ENCODE data around the gene S100B. TPM values are rescaled to one million over a fixed set of nuclear protein-coding genes. Genes with fewer than 3 reads are reported as not detected.
"Not testable (repeated sequence)": the region's sequence is repeated elsewhere in the genome, so short reads cannot be mapped to it uniquely, and the experiment has no call there.

Gene S100B
- total RNA-seq, 1 experiment from 2014 or later = not detected

GRCh38 chr21:46636550-46637285 is 31.8 kb upstream of the S100B start:
- Histone ChIP-seq H3K4me3 (peak overlapping the region; percentile 91), H3K36me3 (peaks cover 27% of the 10 kb centered on the region), H3K9me3 (replicated peaks) (no peaks in the 10 kb centered on the region), H3K27me3 (replicated peaks) (no peaks in the 10 kb centered on the region), H3K4me1 (replicated peaks) (peaks cover 26% of the 10 kb centered on the region), H3K27ac (no peak overlapping the region)
- no peak for DNase-seq (ENCODE audit: low read depth in 1 of 2, low spot score in 2 of 2)

DNA sequence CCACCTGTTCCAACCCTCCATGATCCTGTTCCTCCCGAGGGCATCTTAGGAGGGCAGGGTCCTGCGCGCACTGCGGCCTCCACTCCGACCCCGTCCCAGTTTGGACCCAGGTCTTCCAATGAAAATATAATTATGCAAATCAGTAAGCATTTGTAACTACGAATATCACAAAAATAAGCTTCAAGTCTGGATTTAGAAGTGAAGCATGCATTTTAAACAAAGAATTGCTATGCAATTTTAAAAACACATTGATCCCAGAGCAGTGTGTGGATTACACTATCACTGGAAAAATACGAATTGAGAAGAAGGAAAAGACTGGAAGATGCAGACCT is 31.3 kb upstream of the S100B start:
- Histone ChIP-seq H3K27ac (no peak overlapping the region), H3K27me3 (replicated peaks) (no peaks in the 10 kb centered on the region), H3K4me1 (replicated peaks) (peaks cover 26% of the 10 kb centered on the region), H3K4me3 (peak overlapping the region; percentile 91), H3K36me3 (peaks cover 21% of the 10 kb centered on the region), H3K9me3 (replicated peaks) (no peaks in the 10 kb centered on the region)
- DNase-seq (ENCODE audit: low read depth in 1 of 2, low spot score in 2 of 2) = no peak

- Histone ChIP-seq H3K27me3 (replicated peaks) (no peaks in the 10 kb centered on the region), H3K9me3 (replicated peaks) (no peaks in the 10 kb centered on the region), H3K4me1 (replicated peaks) (peaks cover 26% of the 10 kb centered on the region), H3K36me3 (peaks cover 20% of the 10 kb centered on the region), H3K27ac (peak within 1 kb of the TSS; percentile 95), H3K4me3 (peak within 1 kb of the TSS; percentile 91)
- peak; percentile 97 to 98 for DNase-seq (ENCODE audit: low read depth in 1 of 2, low spot score in 2 of 2)
These were observed 30.7 kb upstream of the S100B start, which contains the start of gene PRMT2 for GRCh38 chr21:46635324-46636180. TSS of gene PRMT2 (plus strand) at chr21:46635674. CDS start at chr21:46636952, 1,278 bp downstream.

DNA sequence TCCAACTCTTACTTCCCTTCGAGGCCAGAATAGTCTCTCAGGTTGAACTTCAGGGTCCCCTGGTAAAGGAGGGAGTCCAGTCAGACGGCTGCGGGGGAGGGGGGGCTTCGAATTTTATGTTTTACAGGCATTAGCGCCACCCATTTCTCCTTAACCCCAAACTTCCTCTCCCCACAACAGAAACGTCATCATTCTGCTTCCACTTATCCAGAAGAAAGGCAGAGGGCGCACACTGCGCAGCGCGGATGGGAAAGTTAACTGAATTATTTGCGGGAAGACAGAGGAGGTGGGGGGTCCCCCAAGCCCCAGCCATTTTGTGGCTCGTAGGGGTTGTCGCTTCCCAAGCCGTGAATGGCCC is 30.1 kb upstream of the S100B start:
- peak; percentile 83 to 84 for DNase-seq (ENCODE audit: low read depth in 1 of 2, low spot score in 2 of 2)
- H3K4me3 ChIP-seq = peak overlapping the region; percentile 91
- H3K9me3 ChIP-seq (replicated peaks) = no peaks in the 10 kb centered on the region
- peak overlapping the region; percentile 95 for H3K27ac ChIP-seq
- H3K4me1 ChIP-seq (replicated peaks) = peaks cover 29% of the 10 kb centered on the region
- H3K36me3 ChIP-seq = peaks cover 20% of the 10 kb centered on the region
- no peaks in the 10 kb centered on the region for H3K27me3 ChIP-seq (replicated peaks)

DNA sequence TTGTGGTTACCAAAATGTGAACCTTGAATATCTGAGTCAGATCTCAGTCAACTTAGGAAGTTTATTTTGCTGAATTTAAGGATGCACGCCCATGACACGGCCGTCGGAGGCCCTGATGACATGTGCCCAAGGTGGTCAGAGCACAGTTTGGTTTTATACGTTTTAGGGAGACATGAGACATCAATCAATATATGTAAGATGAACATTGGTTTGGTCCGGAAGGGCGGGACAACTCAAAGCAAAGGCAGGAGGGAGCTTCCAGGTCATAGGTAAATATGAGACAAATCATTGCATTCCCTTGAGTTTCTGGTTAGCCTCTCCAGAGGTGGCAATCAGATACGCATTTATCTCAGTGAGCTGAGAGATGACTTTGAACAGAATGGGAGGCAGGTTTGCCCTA is 29.5 kb upstream of the S100B start:
- Histone ChIP-seq H3K27me3 (replicated peaks) (no peaks in the 10 kb centered on the region), H3K9me3 (replicated peaks) (no peaks in the 10 kb centered on the region), H3K4me3 (peak overlapping the region; percentile 91), H3K4me1 (replicated peaks) (peaks cover 29% of the 10 kb centered on the region), H3K27ac (peak overlapping the region; percentile 95), H3K36me3 (peaks cover 20% of the 10 kb centered on the region)
- no peak for DNase-seq (ENCODE audit: low read depth in 1 of 2, low spot score in 2 of 2)

GRCh38 chr21:46633566-46633965 is 28.7 kb upstream of the S100B start:
- no peaks in the 10 kb centered on the region for H3K27me3 ChIP-seq (replicated peaks)
- H3K9me3 ChIP-seq (replicated peaks) = no peaks in the 10 kb centered on the region
- peaks cover 29% of the 10 kb centered on the region for H3K4me1 ChIP-seq (replicated peaks)
- no peak overlapping the region for H3K4me3 ChIP-seq
- peaks cover 20% of the 10 kb centered on the region for H3K36me3 ChIP-seq
- no peak for DNase-seq (ENCODE audit: low read depth in 1 of 2, low spot score in 2 of 2)
- no peak overlapping the region for H3K27ac ChIP-seq

DNA sequence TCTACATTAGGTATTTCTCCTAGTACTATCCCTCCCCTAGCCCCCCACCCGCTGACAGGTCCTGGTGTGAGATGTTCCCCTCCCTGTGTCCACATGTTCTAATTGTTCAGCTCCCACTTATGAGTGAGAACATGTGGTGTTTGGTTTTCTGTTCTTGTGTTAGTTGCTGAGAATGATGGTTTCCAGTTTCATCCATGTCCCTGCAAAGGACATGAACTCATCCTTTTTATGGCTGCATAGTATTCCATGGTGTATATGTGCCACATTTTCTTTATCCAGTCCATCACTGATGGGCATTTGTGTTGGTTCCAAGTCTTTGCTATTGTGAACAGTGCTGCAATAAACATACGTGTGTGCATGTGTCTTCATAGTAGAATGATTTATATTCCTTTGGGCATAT is 26.0 kb upstream of the S100B start:
- H3K27me3 ChIP-seq (replicated peaks); H3K9me3 ChIP-seq (replicated peaks); H3K36me3 ChIP-seq; H3K4me3 ChIP-seq; H3K27ac ChIP-seq; DNase-seq (ENCODE audit: low read depth in 1 of 2, low spot score in 2 of 2): not testable (repeated sequence)
- peaks cover 13% of the 10 kb centered on the region for H3K4me1 ChIP-seq (replicated peaks)

GRCh38 chr21:46628868-46629267 is 24.0 kb upstream of the S100B start:
- no peak for DNase-seq (ENCODE audit: low read depth in 1 of 2, low spot score in 2 of 2)
- H3K36me3 ChIP-seq = no peaks in the 10 kb centered on the region
- no peak overlapping the region for H3K4me3 ChIP-seq
- H3K4me1 ChIP-seq (replicated peaks) = peaks cover 3% of the 10 kb centered on the region; the same call in 1 of the 2 replicates
- H3K9me3 ChIP-seq (replicated peaks) = peaks cover 8% of the 10 kb centered on the region; the same call in 1 of the 2 replicates
- no peak overlapping the region for H3K27ac ChIP-seq
- no peaks in the 10 kb centered on the region for H3K27me3 ChIP-seq (replicated peaks)

GRCh38 chr21:46627726-46628125 is 22.8 kb upstream of the S100B start:
- Histone ChIP-seq H3K27me3 (replicated peaks) (no peaks in the 10 kb centered on the region), H3K9me3 (replicated peaks) (peaks cover 8% of the 10 kb centered on the region; the same call in 1 of the 2 replicates), H3K36me3 (no peaks in the 10 kb centered on the region), H3K4me1 (replicated peaks) (peaks cover 3% of the 10 kb centered on the region; the same call in 1 of the 2 replicates), H3K27ac (no peak overlapping the region), H3K4me3 (no peak overlapping the region)
- DNase-seq (ENCODE audit: low read depth in 1 of 2, low spot score in 2 of 2) = no peak

GRCh38 chr21:46626975-46627501 is 22.2 kb upstream of the S100B start:
- Histone ChIP-seq H3K36me3 (no peaks in the 10 kb centered on the region), H3K27me3 (replicated peaks) (no peaks in the 10 kb centered on the region), H3K4me1 (replicated peaks) (peaks cover 6% of the 10 kb centered on the region; the same call in 1 of the 2 replicates), H3K9me3 (replicated peaks) (peaks cover 8% of the 10 kb centered on the region; the same call in 1 of the 2 replicates), H3K4me3 (no peak overlapping the region), H3K27ac (no peak overlapping the region)
- DNase-seq (ENCODE audit: low read depth in 1 of 2, low spot score in 2 of 2) = no peak

DNA sequence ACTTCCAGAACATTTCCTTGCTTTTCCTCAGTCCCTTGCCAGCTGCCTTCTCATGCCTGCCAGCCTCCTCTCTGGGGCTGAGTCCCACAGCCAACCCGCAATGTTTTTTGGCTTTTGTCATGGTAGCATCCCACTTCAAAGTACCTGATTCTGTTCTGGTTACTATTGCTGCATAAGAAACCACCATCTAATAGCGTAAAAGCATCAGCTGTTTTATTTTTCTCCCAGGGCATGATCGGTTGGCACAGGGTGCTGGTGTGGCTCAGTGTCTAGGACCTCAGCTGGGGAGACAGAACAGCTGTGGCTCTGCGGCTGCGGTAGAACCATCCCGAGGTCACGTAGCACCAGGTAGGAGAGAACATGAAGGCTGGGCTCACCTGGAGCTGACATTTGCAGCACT is 21.7 kb upstream of the S100B start:
- no peak overlapping the region for H3K27ac ChIP-seq
- H3K4me3 ChIP-seq = no peak overlapping the region
- H3K4me1 ChIP-seq (replicated peaks) = peaks cover 7% of the 10 kb centered on the region; the same call in 1 of the 2 replicates
- peaks cover 8% of the 10 kb centered on the region; the same call in 1 of the 2 replicates for H3K9me3 ChIP-seq (replicated peaks)
- DNase-seq (ENCODE audit: low read depth in 1 of 2, low spot score in 2 of 2) = no peak
- H3K36me3 ChIP-seq = no peaks in the 10 kb centered on the region
- no peaks in the 10 kb centered on the region for H3K27me3 ChIP-seq (replicated peaks)

GRCh38 chr21:46625759-46626158 is 20.9 kb upstream of the S100B start:
- no peak overlapping the region for H3K4me3 ChIP-seq
- H3K27me3 ChIP-seq (replicated peaks) = no peaks in the 10 kb centered on the region
- H3K36me3 ChIP-seq = no peaks in the 10 kb centered on the region
- peaks cover 8% of the 10 kb centered on the region; the same call in 1 of the 2 replicates for H3K9me3 ChIP-seq (replicated peaks)
- DNase-seq (ENCODE audit: low read depth in 1 of 2, low spot score in 2 of 2) = no peak
- no peak overlapping the region for H3K27ac ChIP-seq
- peaks cover 12% of the 10 kb centered on the region for H3K4me1 ChIP-seq (replicated peaks)

GRCh38 chr21:46624050-46624449 is 19.2 kb upstream of the S100B start:
- H3K9me3 ChIP-seq (replicated peaks) = peaks cover 8% of the 10 kb centered on the region; the same call in 1 of the 2 replicates
- no peaks in the 10 kb centered on the region for H3K27me3 ChIP-seq (replicated peaks)
- H3K4me1 ChIP-seq (replicated peaks) = peaks cover 26% of the 10 kb centered on the region
- H3K36me3 ChIP-seq = no peaks in the 10 kb centered on the region
- no peak overlapping the region for H3K4me3 ChIP-seq
- no peak for DNase-seq (ENCODE audit: low read depth in 1 of 2, low spot score in 2 of 2)
- H3K27ac ChIP-seq = no peak overlapping the region

DNA sequence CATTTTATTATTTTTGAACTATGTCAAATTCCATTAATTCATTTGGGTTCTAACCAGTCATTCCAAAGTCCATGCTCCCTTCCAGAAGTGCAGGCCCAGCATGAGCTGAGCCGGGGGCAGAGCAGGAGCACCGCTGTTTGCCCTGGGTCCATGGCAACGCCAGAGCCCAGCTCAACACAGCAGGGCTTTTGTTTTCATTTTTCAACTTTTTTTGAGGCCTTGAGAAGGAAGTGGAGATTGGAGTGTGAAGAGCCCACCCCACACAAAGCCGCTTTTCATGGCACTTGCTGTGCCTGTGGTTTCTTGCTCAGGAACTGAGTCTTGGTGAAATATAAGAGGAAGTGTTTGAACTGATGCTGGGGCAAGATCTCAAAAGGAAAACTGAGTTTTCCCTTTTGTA is 17.3 kb upstream of the S100B start:
- DNase-seq (ENCODE audit: low read depth in 1 of 2, low spot score in 2 of 2) = no peak
- Histone ChIP-seq H3K27me3 (replicated peaks) (no peaks in the 10 kb centered on the region), H3K36me3 (no peaks in the 10 kb centered on the region), H3K27ac (no peak overlapping the region), H3K9me3 (replicated peaks) (peaks cover 8% of the 10 kb centered on the region; the same call in 1 of the 2 replicates), H3K4me3 (no peak overlapping the region), H3K4me1 (replicated peaks) (peaks cover 43% of the 10 kb centered on the region)

Measured in SJSA1 (cell line).